Embryonic facial prominence (tissue), 1 donor: ENCODE data around the gene GSG1L.

Experiments used
- DNase-seq: peaks from one replicate; pipeline ENCODE4 v3.0.0-alpha.2; 2016; ENCODE audit errors: extremely low spot score

Gene GSG1L

DNA sequence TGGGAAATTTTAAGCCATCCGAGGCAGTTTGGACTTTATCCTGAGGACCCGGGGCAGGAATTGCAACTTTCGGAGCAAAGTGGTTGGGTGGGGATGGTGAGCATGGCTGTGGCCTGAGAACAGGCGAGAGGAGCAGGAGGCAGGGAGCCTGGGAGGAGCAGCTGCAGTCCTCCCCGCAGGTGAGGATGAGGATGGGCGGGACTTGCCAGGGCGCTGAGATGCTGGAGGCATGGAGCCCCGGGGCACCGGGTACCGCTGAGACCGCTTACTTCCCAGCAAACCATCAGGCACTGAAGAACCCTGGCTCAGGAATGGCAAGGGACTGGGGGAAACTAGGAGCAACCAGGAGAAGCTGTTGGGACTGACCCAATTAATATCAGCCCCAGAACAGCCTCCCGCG is 210.8 kb downstream of the GSG1L start:
- DNase-seq, result no peak

DNA sequence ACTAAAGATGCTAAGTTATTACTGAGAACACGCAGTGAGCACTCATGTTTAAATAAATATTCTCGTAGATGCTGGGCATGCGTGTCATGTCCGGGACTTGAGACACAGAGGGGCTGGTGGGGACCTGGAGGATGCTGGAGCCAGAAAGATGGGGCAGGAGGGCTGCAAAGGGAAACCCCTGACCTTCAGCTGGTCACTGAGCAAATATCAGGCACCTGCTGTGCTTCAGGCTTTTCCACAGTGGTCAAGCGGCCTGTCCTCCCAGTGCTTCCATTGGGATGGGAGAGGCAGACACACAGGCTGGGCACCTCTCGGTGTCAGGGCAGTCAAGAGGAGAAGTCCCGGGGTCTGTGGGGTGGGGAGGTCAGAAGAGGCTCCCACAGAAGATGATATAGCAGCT is 211.4 kb downstream of the GSG1L start:
- DNase-seq, result no peak

DNA sequence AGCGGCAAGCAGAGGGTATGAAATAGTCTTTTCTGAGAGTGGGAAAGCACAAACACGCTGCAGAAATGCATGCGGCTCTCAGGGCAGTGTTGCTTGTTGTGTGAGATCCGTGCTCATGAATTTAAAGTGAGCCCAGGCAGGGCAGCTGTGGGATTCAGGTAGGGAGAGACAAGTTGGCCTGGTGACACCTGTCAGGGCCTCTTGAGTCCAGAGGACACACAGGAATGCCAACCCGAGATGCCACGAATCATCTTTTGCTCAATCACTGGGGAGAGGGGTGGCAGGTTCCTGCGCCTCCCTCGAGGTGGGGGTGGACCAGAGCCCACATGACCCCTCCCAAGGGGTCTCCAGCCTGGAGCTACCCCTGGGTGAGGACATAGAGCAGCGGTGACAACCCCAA is 211.9 kb downstream of the GSG1L start:
- no peak for DNase-seq

DNA sequence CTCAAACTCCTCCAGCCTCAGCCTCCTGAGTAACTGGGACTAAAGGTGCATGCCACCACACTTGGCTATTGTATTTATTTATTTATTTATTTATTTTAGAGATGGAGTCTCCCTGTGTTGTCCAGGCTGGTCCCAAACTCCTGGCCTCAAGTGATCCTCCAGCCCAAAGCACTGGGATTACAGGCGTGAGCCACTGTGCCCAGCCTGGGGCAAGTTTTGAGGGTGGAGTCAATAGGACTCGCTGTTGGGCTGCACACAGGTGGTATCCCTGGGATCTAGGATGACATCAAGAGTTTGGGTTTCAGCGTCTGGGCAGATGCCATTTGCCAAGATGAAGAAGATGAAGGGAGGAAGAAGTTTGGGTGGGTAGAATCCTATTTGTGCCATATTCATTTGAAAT is 213.9 kb downstream of the GSG1L start:
- no peak for DNase-seq

DNA sequence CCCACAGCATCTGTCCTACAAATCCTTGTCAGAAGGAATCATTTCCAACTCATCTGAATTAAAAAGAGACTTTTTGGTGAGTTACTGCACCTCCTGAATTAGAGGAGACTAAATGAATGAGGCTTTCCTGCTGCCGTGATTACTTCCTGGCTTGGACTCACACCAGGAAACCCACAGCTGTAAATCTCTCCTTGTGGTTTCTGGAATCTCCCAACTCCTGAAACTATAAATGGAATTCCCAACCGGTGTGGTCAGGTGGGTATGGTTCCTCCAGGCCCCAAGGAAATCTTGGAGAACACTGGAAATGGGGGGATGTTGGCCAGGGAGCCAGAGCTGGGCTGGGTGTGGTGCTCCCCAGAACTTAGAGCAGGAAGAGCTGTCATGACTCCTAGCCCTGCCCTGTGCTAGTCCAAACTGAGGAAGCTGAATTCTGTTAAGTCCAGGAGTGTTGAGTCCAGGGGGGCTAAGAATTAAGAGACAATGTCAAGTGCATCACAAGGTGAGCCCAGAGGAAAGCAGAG is 216.4 kb downstream of the GSG1L start:
- DNase-seq, result no peak

DNA sequence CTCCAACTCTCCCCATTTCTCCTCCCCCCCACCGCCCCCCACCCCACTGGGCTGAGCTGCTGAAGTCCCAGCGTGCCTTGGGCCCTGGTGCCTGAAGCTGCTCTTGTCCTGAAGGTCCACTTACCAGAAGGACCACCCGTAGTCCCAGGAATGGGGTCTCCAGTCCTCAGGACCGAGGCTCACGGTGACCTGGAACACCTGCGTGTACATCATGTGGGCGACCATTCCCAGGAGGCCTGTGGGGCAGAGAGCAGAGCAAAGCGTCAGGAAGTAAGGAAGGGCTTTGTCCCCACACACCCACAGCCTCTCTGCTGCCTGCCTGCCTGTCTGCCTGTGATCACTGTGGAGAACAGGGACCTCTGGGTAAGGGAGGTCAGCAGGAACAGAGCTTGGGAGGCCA is 218.7 kb downstream of the GSG1L start:
- DNase-seq, result no peak

DNA sequence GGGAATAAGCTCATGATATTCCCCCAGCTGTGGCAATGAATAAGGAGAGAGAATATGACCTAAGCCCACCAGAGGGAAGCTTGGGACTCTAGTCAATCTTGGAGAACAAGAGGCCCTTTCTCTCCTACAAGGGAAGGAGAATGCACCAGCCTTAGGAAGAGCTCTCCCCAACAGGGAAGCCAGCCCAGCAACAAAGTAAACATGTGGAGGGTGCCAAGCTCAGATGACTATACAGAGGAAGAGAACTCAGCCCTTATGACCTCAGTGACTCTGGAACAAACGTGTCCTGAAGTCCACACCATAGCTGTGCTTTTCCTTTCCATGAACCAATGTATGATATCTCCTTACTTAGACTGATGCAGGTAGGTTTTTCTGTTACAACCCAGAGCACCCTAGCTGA is 219.7 kb downstream of the GSG1L start:
- DNase-seq, result no peak

DNA sequence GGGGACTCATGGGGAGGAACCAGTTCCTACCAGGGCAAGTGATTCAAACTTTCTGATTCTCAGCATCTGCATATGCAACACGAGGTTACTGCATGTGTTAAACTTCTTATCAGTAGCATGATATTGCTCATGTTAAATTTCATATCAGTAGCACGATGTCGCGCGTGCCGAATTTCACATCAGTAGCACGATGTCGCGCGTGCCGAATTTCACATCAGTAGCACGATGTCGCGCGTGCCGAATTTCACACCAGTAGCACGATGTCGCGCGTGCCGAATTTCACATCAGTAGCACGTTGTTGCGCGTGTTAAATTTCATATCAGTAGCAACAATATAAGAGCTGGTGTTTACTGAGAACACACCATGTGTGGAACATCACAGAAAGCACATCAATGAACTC is 221.6 kb downstream of the GSG1L start:
- no peak for DNase-seq

DNA sequence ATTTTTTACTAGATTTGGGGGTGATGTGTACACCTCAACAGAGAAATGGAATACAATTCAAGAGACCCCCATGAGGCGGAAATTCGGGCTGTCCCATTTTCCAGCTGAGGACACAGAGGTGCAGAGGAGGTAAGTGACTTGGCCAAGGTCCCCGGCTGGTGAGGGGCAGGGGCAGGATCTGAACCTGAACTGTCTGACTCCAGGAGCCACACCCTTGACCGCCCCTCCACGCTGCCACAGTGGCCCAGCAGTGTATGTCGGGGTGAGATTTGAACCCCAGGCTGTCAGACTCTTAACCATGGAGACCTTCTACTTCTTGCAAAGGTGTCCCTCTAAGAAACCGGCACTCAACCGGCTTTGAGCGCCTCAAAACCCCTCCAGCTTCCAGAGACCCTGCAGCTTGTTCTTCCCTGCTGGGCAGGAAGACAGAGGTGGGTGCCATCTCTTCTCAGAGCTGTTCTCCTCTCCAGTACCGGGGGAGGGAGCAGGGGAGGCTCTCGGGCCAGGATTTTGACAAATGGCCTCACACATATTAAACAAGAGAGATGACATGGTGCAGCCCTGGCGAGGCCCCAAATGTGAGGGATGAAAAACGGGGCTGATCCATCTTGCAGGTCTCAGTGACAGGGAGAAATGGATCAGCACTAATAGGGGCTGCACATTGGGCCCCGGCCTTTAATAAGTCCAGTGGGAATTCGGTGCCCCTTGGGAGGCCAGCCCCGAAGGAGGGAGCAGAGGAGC is 222.3 kb downstream of the GSG1L start:
- DNase-seq, result no peak

DNA sequence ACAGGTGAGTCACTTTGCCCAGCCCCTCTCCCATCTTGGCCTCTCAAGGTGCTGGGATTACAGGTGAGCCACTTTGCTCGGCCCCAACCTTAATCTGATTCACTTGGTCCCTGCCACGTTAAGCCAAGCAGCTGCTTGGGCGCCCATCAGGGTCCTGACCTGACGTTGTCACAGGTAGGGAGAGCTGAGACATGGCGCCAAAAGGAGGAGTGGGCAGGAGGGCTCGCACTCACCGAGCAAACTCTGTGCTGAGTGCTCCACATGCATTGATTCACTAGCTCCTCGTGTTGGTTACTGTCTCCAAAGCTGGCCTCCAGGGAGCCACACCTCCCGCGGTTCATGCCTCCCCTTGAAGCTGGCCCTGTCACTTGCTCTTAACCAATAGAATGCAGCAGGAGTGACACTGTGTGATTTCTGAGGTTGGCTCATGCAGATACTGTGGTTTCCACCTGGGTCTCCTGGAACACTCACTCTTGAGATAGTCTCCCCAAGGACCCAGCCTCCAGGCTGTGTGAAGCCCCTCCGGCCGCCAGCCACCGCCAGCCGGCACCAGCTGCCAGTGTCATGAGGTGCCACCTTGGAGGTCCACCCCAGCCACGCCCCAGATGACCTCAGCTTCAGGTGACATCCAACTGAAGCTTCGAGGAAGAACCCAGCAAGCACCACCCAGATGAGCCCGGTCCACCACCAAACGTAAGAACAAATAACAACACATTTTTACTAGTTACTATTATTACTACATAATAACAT is 223.0 kb downstream of the GSG1L start:
- DNase-seq, result no peak

DNA sequence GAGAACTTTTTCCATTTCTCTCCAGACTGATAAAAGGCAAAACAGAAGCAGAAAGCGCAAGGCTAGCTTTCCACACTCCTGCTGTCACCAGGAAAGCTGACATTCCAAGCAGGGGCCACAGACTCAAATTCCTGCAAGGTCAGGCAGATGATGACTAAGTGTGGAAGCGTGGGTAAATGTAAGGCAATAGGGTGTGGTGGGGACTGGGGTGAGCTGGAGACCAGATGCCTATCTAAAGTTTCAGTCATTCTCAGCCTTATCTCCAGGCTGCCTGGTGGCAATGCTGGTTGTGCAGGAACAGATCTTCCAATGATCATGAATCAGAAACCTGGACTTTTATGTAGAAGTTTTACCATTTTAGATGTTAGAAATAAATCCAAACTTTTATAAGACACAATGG is 224.1 kb downstream of the GSG1L start:
- DNase-seq, result no peak

DNA sequence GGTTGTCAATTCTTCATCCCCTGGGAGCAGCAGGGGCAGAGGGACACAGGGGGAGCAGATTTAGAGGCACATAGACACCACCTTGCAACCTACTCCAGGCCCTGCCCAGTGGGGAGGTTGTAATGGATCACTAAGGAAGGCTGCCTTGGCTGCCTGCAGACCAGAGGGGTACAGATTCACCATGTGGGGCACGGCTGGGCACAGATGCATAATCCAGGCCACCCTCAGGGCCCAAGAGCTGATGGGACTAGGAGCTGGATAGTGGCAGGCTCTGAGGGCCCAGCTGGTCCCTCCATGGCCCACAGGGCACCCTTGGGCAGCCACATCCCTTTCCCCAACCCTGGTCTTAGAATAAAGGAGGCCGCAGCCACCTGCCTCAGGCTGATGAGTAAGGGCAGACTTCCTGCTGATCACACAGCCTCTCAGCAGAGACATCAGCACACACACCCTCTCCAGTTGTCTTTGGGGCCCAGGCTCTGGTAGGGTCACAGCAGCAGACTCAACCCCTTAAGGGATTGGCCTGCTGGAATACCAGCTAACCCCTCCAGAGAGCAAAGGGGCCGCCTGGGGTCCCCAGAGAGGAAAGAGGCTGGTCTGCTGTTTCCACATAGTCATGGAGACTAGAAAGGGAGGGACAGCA is 224.9 kb downstream of the GSG1L start:
- no peak for DNase-seq

DNA sequence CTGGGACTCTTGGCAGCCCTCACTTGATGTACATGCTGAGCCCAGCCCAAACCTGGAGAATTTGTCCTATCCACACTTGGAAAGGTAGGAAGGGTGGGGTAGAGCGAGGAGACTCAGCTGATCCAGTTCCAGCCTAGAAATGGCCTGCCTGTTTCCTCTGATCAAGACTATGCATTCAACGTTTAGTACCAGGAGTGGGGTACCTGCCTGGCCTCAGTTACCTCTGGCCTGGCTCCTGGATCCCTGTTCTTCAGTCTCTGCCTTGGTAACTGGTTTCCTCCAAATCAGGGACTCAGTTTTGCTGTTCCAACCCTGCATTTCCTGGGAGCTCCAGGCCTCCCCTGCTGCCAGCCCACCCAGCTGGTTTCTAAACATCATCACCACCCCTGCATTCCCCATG is 233.5 kb downstream of the GSG1L start:
- no peak for DNase-seq

DNA sequence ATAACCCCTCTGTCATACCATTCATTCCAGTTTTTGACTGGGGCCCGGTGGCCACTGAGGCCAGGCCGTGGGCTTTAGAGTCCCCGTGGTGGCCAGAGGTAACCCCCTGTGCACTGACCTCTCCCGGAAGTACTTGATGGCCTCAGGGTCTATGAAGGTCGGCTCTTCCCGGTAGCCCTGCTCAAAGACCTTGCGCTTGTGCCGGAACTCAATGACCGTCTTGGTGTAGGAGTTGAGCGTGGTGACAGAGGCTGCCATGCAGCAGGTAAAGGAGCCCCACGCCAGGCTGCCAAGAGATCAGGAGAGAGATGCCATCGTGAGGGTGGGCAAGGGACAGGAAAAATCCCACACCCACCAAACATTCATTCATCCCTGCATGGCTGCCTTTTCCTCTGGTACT is 234.8 kb downstream of the GSG1L start:
- no peak for DNase-seq

DNA sequence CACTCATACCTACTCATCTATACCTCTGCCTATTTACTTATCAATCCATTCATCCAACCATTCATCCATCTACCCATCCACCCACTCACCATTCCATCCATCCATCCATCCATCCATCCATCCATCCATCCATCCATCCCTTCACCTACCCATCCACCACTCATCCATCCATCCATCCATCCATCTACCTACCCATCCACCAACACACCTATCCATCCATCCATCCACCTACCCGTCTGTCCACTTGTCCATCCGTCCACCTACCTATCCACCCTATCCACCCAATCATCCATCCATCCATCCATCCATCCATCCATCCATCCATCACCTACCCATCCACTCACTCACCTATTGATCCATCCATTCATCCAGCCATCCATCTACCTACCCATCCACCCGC is 235.7 kb downstream of the GSG1L start:
- no peak for DNase-seq

DNA sequence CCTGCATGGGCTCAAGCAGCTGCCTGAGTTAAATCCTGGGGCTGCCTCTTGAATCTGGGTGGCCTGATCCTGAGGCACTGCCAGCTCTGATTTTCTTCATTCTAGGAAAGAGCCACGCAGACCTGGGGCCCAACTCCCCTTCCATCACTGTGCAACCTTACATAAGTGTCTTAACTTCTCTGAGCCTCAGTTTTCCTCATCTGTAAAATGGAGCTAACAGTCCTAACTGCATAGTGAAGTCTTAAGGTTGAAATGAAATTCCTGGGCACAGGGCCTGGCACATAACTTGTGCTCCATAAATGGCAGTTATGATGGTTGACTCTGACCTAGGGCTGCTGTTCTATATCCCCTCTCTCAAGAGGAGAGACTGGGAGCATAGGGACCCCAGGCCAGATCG is 236.6 kb downstream of the GSG1L start:
- no peak for DNase-seq

DNA sequence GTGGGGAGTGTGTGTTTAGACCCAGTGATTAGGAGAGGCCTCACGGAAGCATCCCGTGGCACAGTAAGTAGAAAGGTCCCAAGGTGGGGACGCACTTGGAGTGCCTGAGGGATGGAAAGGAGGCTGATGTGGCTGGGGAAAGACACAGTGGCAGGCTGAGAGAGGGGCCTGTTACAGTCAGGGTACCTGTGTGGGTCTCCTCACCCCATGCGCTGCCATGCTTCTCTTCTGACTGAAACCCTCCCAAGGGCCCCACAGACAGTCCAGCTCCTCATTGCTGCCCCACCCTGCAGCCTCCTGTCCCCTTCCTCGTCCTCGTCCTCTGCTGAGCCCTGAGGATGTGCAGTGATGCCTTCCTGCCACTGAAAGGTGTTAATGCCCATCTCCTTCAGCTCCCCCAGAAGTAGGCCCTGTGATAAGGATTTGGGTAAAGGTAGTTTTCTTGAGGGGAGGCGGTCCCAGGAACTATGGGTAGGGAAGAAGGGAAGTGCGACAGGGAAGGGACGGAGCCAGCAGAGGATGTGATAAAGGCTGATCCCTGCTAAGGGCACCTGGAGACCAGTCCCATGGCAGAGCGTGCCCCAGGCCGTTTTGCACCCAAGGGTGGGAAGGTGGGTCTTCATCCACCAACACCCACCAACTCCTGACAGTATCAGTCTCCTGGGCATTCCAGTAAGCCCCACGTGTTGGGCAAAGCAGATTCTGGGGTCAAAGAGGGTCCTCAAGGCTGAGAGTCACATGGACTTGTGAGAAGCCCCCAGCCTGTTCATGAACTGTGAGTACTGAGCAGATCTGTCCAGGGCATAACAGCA is 237.2 kb downstream of the GSG1L start:
- no peak for DNase-seq

DNA sequence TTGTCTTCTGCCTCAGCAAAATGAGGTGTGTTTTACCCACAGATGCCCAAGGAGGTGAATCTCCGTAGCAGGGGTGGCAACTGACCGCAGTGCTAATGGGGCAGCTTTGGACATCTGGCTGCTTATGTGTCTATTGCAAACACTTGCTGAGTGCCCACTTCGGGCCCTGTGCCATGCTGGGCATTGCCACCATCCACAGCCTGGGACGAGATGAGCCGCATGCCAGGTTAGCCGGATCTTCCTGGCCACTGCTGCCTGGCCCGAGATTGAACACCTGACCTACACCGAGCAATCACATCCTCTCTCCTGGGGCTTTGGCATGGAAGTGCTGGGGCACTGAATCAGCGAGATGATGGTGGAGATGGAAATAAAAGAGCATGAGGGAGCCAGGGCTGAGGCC is 238.7 kb downstream of the GSG1L start:
- DNase-seq, result no peak

DNA sequence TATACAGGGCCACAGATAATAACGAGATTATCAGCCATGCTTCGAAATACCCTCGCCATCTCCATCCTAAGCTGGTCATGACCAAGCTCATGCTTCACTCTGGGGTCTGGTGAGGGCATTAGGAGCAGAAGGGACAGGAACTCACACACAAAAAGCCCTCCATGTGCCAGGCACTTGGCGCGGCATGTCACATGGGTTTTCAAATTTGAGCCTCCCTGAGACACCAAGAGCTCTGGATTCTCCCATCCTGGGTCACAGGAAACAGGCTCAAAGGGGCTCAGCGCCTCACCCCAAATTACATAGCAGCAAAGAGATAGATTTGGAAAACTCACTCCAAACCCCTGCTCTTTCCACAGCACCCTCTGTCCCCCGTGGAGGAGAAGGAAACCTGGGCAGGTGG is 239.5 kb downstream of the GSG1L start:
- no peak for DNase-seq

DNA sequence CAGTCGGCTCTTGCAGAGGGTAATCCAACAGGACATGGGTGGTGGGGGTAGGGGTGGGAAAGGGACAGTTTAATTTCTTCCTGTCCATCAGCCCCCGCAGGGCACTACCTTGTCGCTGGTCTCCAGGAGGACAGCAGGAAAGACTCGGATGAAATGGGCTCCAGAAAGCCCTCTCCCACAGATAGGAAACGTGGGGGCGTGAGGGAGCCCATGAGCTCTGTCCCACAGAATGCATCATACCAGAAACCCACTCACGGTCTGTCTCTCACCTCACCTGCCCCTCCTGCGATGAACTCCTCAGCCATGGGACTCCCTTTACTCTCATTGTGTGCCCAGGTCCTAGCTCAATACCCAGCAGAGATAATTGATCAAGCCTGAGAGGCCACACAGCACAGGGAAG is 240.1 kb downstream of the GSG1L start:
- no peak for DNase-seq

DNA sequence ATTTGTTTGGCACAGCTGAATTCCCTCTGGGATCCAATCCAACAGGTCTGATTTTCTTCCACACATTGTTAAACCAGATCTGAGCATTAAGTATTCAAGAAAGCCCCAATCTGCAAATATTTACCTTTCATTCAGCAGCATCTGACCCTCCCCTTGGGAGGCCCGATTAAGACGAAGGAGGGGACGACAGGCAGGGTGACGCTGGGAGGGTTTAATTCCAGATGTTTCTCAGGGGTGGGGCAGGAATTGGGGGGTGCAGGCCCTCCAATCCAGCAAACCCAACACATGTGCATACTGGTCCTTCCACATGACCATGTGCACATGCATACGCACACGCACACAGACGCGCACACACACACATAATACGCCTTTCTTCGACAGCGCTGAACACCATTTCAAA is 240.5 kb downstream of the GSG1L start:
- no peak for DNase-seq

DNA sequence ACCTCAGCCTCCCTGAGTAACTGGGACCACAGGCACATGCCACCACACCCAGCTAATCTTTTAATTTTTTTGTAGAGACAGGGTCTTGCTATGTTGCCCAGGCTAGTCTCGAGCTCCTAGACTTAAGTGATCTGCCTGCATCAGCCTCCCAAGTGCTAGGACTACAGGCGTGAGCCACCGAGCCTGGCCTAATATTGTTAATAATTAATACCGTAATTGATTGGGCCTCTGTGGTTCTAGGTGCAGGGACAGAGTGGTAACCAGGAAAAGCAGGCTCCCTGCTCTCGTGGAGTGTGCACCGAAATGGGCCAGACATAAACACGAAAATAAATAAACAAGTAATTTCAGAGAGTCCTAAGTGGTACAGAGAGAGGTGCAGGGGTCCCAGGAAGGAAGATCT is 241.0 kb downstream of the GSG1L start:
- DNase-seq, result no peak
